ENCODE results near the gene LCN15.
"Not testable (repeated sequence)": the region's sequence is repeated elsewhere in the genome, so short reads cannot be mapped to it uniquely, and the experiment has no call there.

DNA sequence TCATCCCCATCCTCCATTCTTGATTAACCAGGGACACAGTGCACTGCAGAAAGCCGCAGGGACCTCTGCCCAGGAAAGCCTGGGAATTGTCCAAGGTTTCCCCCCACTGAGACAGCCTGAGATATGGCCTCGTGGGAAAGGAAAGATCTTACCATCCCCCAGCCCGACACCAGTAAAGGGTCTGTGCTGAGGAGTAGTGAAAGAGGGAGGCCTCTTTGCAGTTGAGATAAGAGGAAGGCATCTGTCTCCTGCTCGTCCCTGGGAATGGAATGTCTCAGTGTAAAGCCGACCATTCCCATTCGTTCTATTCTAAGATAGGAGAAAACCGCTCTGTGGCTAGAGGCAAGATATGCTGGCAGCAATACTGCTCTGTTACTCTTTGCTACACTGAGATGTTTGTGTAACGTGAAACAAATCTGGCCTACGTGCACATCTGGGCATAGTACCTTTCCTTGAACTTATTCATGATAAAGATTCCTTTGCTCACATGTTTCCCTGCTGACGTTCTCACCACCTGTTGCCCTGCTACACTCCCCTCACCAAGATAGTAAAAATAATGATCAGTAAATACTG is 32.5 kb upstream of the LCN15 start:
- TF ChIP-seq, protein P1, sequence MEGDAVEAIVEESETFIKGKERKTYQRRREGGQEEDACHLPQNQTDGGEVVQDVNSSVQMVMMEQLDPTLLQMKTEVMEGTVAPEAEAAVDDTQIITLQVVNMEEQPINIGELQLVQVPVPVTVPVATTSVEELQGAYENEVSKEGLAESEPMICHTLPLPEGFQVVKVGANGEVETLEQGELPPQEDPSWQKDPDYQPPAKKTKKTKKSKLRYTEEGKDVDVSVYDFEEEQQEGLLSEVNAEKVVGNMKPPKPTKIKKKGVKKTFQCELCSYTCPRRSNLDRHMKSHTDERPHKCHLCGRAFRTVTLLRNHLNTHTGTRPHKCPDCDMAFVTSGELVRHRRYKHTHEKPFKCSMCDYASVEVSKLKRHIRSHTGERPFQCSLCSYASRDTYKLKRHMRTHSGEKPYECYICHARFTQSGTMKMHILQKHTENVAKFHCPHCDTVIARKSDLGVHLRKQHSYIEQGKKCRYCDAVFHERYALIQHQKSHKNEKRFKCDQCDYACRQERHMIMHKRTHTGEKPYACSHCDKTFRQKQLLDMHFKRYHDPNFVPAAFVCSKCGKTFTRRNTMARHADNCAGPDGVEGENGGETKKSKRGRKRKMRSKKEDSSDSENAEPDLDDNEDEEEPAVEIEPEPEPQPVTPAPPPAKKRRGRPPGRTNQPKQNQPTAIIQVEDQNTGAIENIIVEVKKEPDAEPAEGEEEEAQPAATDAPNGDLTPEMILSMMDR (IDR thresholded peaks at IDR 0.05; ENCODE audit: insufficient read depth, low read depth, low read length): not testable (repeated sequence)
- not testable (repeated sequence) for TF ChIP-seq EZH2 (IDR thresholded peaks at IDR 0.05; ENCODE audit: insufficient read depth, low read length)

Measured in astrocyte (in vitro differentiated cells and primary cell).